GM23338 (cell line): ENCODE data around the gene DHRS7B. TPM values are rescaled to one million over a fixed set of nuclear protein-coding genes. Genes with fewer than 3 reads are reported as not detected.

Experiments used
- ATAC-seq: fragments of 200-7000 bp; cut with Tn5 transposase; 3 replicates; pipeline ENCODE4 v1.9.1; 2020
- DNase-seq: peaks from one replicate; pipeline ENCODE4 v3.0.0-alpha.2; 2015; ENCODE audit warnings: low spot score
- H2AFZ ChIP-seq: fragments of 200-600 bp; sonication (generic); 2 replicates; pipeline ENCODE4 v1.8.0; 2016; ENCODE audit warnings: antibody characterized with exemption, mild to moderate bottlenecking, moderate library complexity
- H3F3A ChIP-seq: fragments of 200-600 bp; sonication (generic); replicated peaks from 2 replicates; pipeline ENCODE4 v1.8.0; 2017; ENCODE audit warnings: antibody characterized with exemption, mixed run types, low read depth
- H3K27ac ChIP-seq: fragments of 200-600 bp; sonication (generic); 2 replicates; pipeline ENCODE4 v1.6.1; 2016; ENCODE audit warnings: low read depth
- H3K27me3 ChIP-seq: fragments of 200-600 bp; sonication (generic); 2 replicates; pipeline ENCODE4 v1.8.0; 2016; ENCODE audit warnings: mild to moderate bottlenecking, mixed run types, moderate library complexity; ENCODE audit not compliant: insufficient read depth
- H3K36me3 ChIP-seq: fragments of 200-600 bp; sonication (generic); 2 replicates; pipeline ENCODE4 v1.8.0; 2016; ENCODE audit warnings: mild to moderate bottlenecking; ENCODE audit not compliant: insufficient read depth
- H3K4me1 ChIP-seq: fragments of 200-600 bp; sonication (generic); 2 replicates; pipeline ENCODE4 v1.8.0; 2016; ENCODE audit warnings: mild to moderate bottlenecking, moderate library complexity; ENCODE audit not compliant: insufficient read depth
- H3K4me2 ChIP-seq: fragments of 200-600 bp; sonication (generic); 2 replicates; pipeline ENCODE4 v1.7.1; 2017; ENCODE audit warnings: mixed run types
- H3K4me3 ChIP-seq: fragments of 200-600 bp; sonication (generic); 2 replicates; pipeline ENCODE4 v1.6.1; 2016; ENCODE audit warnings: mixed run types
- H3K79me2 ChIP-seq: fragments of 200-600 bp; sonication (generic); replicated peaks from 2 replicates; pipeline ENCODE4 v1.8.0; 2017; ENCODE audit warnings: mild to moderate bottlenecking; ENCODE audit not compliant: insufficient read depth
- H3K9me2 ChIP-seq: fragments of 200-600 bp; sonication (generic); 2 replicates; pipeline ENCODE4 v1.8.0; 2017; ENCODE audit not compliant: insufficient read depth
- H4K20me1 ChIP-seq: fragments of 200-600 bp; sonication (generic); replicated peaks from 2 replicates; pipeline ENCODE4 v1.8.0; 2017; ENCODE audit warnings: mild to moderate bottlenecking; ENCODE audit not compliant: insufficient read depth
- H3K27ac Mint-ChIP-seq: 2 replicates; pipeline ENCODE4 v1.8.0; 2020; ENCODE audit warnings: inconsistent platforms, mild to moderate bottlenecking, moderate library complexity, mixed read lengths
- H3K27me3 Mint-ChIP-seq: 3 replicates; pipeline ENCODE4 v1.8.0; 2022; ENCODE audit warnings: low read depth, mild to moderate bottlenecking, moderate library complexity, mixed read lengths, inconsistent platforms; ENCODE audit not compliant: insufficient read depth, poor library complexity
- H3K36me3 Mint-ChIP-seq: 3 replicates; pipeline ENCODE4 v1.8.0; 2021; ENCODE audit warnings: low read depth, mild to moderate bottlenecking, inconsistent platforms, moderate library complexity, mixed read lengths
- H3K4me1 Mint-ChIP-seq: 3 replicates; pipeline ENCODE4 v1.8.0; 2020; ENCODE audit warnings: mild to moderate bottlenecking, inconsistent platforms, mixed read lengths
- H3K4me3 Mint-ChIP-seq: 3 replicates; pipeline ENCODE4 v1.8.0; 2021; ENCODE audit warnings: moderate library complexity, mild to moderate bottlenecking, inconsistent platforms, mixed read lengths
- H3K9me3 Mint-ChIP-seq: 3 replicates; pipeline ENCODE4 v1.8.0; 2020; ENCODE audit warnings: moderate library complexity, mild to moderate bottlenecking, inconsistent platforms, mixed read lengths
- CREB1 ChIP-seq: fragments of 250-450 bp; sonication (Bioruptor Pico); IDR thresholded peaks from 2 replicates; pipeline ENCODE4 v1.5.0; 2020; ENCODE audit warnings: low read depth, mild to moderate bottlenecking, moderate library complexity
- CTCF ChIP-seq, 2 experiments: fragments of 200-600 bp in 1 of 2; sonication (generic) in 1 of 2; conservative IDR thresholded peaks; 2 replicates each; pipeline versions ENCODE4 v1.5.1 to v1.6.1; 2016 to 2017; ENCODE audit warnings: antibody characterized with exemption in 2 of 2, low read depth in 2 of 2, mild to moderate bottlenecking in 2 of 2, moderate library complexity in 1 of 2
- ETS1 ChIP-seq: IDR thresholded peaks from 2 replicates; pipeline ENCODE4 v1.6.1; 2016; ENCODE audit warnings: antibody characterized with exemption
- EZH2 ChIP-seq: fragments of 200-600 bp; sonication (generic); IDR thresholded peaks from one replicate; pipeline ENCODE4 v1.8.0; 2017; ENCODE audit warnings: antibody characterized with exemption, mild to moderate bottlenecking, low read depth; ENCODE audit not compliant: unreplicated experiment
- EZH2phosphoT487 ChIP-seq: fragments of 200-600 bp; sonication (generic); IDR thresholded peaks from one replicate; pipeline ENCODE4 v1.8.1; 2018; ENCODE audit warnings: antibody characterized with exemption; ENCODE audit not compliant: unreplicated experiment
- JUNB ChIP-seq: IDR thresholded peaks from one replicate; pipeline ENCODE4 v1.6.1; 2016; ENCODE audit warnings: antibody characterized with exemption; ENCODE audit not compliant: unreplicated experiment
- NANOG ChIP-seq: IDR thresholded peaks from 2 replicates; pipeline ENCODE4 v1.6.1; 2016; ENCODE audit warnings: antibody characterized with exemption, borderline replicate concordance
- POLR2AphosphoS5 ChIP-seq: IDR thresholded peaks from 2 replicates; pipeline ENCODE4 v1.6.1; 2016; ENCODE audit warnings: antibody characterized with exemption, low read depth
- STAT1 ChIP-seq: IDR thresholded peaks from one replicate; pipeline ENCODE4 v1.6.1; 2016; ENCODE audit warnings: antibody characterized with exemption; ENCODE audit not compliant: unreplicated experiment
- ZNF114 ChIP-seq: fragments of 250-450 bp; sonication (Bioruptor Pico); IDR thresholded peaks from 2 replicates; pipeline ENCODE4 v1.5.0; 2020; ENCODE audit warnings: mild to moderate bottlenecking, moderate library complexity
- ZNF331 ChIP-seq: fragments of 250-450 bp; sonication (Bioruptor Pico); IDR thresholded peaks from 2 replicates; pipeline ENCODE4 v1.5.0; 2020; ENCODE audit warnings: low read depth, mild to moderate bottlenecking, moderate library complexity
- ZNF462 ChIP-seq: fragments of 250-450 bp; sonication (Bioruptor Pico); IDR thresholded peaks from 2 replicates; pipeline ENCODE4 v1.5.0; 2020; ENCODE audit warnings: mild to moderate bottlenecking, moderate library complexity
- polyA plus RNA-seq: library from polyadenylated mRNA; unstranded; fragments of >200 nt; fragmentation: Nextera tagmentation; extraction: Ambion mirVana; gene quantifications from 2 replicates; pipeline ENCODE4 v1.2.1, GENCODE V29; 2016
- total RNA-seq: library from RNA; depleted of rRNA; stranded (reverse); fragments of >200 nt; shearing (Covaris generic); gene quantifications from 2 replicates; pipeline ENCODE4 v1.2.3, GENCODE V29; 2014
- TF ChIP-seq, protein P1 (sequence below): IDR thresholded peaks from one replicate; pipeline ENCODE4 v1.6.1; 2018; ENCODE audit warnings: antibody characterized with exemption; ENCODE audit not compliant: unreplicated experiment

DHRS7B gene
- total and polyA plus RNA-seq, 2 experiments from 2014 or later, result 26.6 to 27.9 TPM

GRCh38 chr17:21228845-21229244 is 102.1 kb downstream of the DHRS7B start:
- DNase-seq, result no peak
- TF ChIP-seq STAT1, result no peak
- no peak for TF ChIP-seq POLR2AphosphoS5
- TF ChIP-seq CTCF (conservative IDR thresholded peaks at IDR 0.05; ENCODE audit: low read depth in 2 of 2), result no peak
- TF ChIP-seq ZNF462, result no peak
- TF ChIP-seq CREB1 (CRISPR knock-in tag), result no peak
- no peak for TF ChIP-seq ZNF114 (CRISPR knock-in tag)
- TF ChIP-seq, protein P1, sequence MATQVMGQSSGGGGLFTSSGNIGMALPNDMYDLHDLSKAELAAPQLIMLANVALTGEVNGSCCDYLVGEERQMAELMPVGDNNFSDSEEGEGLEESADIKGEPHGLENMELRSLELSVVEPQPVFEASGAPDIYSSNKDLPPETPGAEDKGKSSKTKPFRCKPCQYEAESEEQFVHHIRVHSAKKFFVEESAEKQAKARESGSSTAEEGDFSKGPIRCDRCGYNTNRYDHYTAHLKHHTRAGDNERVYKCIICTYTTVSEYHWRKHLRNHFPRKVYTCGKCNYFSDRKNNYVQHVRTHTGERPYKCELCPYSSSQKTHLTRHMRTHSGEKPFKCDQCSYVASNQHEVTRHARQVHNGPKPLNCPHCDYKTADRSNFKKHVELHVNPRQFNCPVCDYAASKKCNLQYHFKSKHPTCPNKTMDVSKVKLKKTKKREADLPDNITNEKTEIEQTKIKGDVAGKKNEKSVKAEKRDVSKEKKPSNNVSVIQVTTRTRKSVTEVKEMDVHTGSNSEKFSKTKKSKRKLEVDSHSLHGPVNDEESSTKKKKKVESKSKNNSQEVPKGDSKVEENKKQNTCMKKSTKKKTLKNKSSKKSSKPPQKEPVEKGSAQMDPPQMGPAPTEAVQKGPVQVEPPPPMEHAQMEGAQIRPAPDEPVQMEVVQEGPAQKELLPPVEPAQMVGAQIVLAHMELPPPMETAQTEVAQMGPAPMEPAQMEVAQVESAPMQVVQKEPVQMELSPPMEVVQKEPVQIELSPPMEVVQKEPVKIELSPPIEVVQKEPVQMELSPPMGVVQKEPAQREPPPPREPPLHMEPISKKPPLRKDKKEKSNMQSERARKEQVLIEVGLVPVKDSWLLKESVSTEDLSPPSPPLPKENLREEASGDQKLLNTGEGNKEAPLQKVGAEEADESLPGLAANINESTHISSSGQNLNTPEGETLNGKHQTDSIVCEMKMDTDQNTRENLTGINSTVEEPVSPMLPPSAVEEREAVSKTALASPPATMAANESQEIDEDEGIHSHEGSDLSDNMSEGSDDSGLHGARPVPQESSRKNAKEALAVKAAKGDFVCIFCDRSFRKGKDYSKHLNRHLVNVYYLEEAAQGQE, result no peak
- TF ChIP-seq EZH2phosphoT487, result no peak
- TF ChIP-seq JUNB, result no peak
- TF ChIP-seq ZNF331, result no peak
- no peak for TF ChIP-seq EZH2
- TF ChIP-seq NANOG, result no peak
- TF ChIP-seq ETS1, result no peak
- H3K27ac Mint-ChIP-seq, result no peak overlapping the region

More at GRCh38 chr17:21228845-21229244, 102.1 kb downstream of the DHRS7B start:
- no peak overlapping the region for H2AFZ ChIP-seq
- no peaks in the 10 kb centered on the region for H3K27me3 ChIP-seq
- no peak overlapping the region for H3K4me2 ChIP-seq
- H3F3A ChIP-seq, result no peaks in the 10 kb centered on the region
- no peaks in the 10 kb centered on the region; the same call in 2 of the 3 replicates for H3K4me1 Mint-ChIP-seq
- no peaks in the 10 kb centered on the region; the same call in 2 of the 3 replicates for H3K9me3 Mint-ChIP-seq
- no peaks in the 10 kb centered on the region for H3K79me2 ChIP-seq
- no peaks in the 10 kb centered on the region for H3K4me1 ChIP-seq
- H3K27me3 Mint-ChIP-seq, result peaks cover 13% of the 10 kb centered on the region
- H4K20me1 ChIP-seq, result no peaks in the 10 kb centered on the region
- H3K36me3 ChIP-seq, result no peaks in the 10 kb centered on the region
- H3K4me3 Mint-ChIP-seq, result no peak overlapping the region
- H3K27ac ChIP-seq, result no peak overlapping the region
- ATAC-seq, result no peak
- no peaks in the 10 kb centered on the region; the same call in 2 of the 3 replicates for H3K36me3 Mint-ChIP-seq
- H3K4me3 ChIP-seq, result no peak overlapping the region
- H3K9me2 ChIP-seq, result no peaks in the 10 kb centered on the region
